GM21360 (cell line): ENCODE results near the gene WDFY4.

Experiments
- ATAC-seq: cut with Tn5 transposase; IDR thresholded peaks from one replicate; pipeline ENCODE4 v1.9.1; 2021; ENCODE audit warnings: mild to moderate bottlenecking, moderate library complexity; ENCODE audit not compliant: unreplicated experiment

The WDFY4 gene

GRCh38 chr10:48807791-48808470 lies 123.3 kb downstream of the WDFY4 start:
- no peak for ATAC-seq

GRCh38 chr10:48809261-48809660 lies 124.6 kb downstream of the WDFY4 start:
- no peak for ATAC-seq

GRCh38 chr10:48811461-48811860 lies 126.8 kb downstream of the WDFY4 start:
- ATAC-seq = no peak

GRCh38 chr10:48811917-48812316 lies 127.2 kb downstream of the WDFY4 start:
- ATAC-seq = no peak

GRCh38 chr10:48813291-48813690 lies 128.6 kb downstream of the WDFY4 start:
- ATAC-seq = no peak

GRCh38 chr10:48813825-48814224 lies 129.2 kb downstream of the WDFY4 start:
- ATAC-seq = no peak

- ATAC-seq = no peak
These were observed 130.3 kb downstream of the WDFY4 start for GRCh38 chr10:48814933-48815332.

- ATAC-seq = no peak
These were observed 132.5 kb downstream of the WDFY4 start for GRCh38 chr10:48817141-48817540.

- ATAC-seq = no peak
These were observed 133.4 kb downstream of the WDFY4 start for GRCh38 chr10:48818081-48818480.

GRCh38 chr10:48818861-48819520 lies 134.3 kb downstream of the WDFY4 start:
- no peak for ATAC-seq

GRCh38 chr10:48819783-48820182 lies 135.1 kb downstream of the WDFY4 start:
- ATAC-seq = no peak

GRCh38 chr10:48820231-48820630 lies 135.6 kb downstream of the WDFY4 start:
- ATAC-seq = no peak

- ATAC-seq = no peak
These were observed 136.0 kb downstream of the WDFY4 start for GRCh38 chr10:48820699-48821098.

- no peak for ATAC-seq
These were observed 136.4 kb downstream of the WDFY4 start for GRCh38 chr10:48821111-48821510.

GRCh38 chr10:48821692-48822091 lies 137.0 kb downstream of the WDFY4 start:
- no peak for ATAC-seq

GRCh38 chr10:48833674-48834073 lies 149.0 kb downstream of the WDFY4 start:
- ATAC-seq = no peak

- no peak for ATAC-seq
These were observed 149.7 kb downstream of the WDFY4 start for GRCh38 chr10:48834189-48834965.

GRCh38 chr10:48835781-48836180 lies 151.1 kb downstream of the WDFY4 start:
- ATAC-seq = no peak

GRCh38 chr10:48836605-48837004 lies 151.9 kb downstream of the WDFY4 start:
- no peak for ATAC-seq

GRCh38 chr10:48838834-48839233 lies 154.2 kb downstream of the WDFY4 start:
- ATAC-seq = no peak

- ATAC-seq = no peak
These were observed 155.4 kb downstream of the WDFY4 start for GRCh38 chr10:48839809-48840679.
